HG02852 (cell line): ENCODE measurements around the gene IRX4.
"Not testable (repeated sequence)": the region's sequence is repeated elsewhere in the genome, so short reads cannot be mapped to it uniquely, and the experiment has no call there.

Experiments
- ATAC-seq: cut with Tn5 transposase; IDR thresholded peaks from one replicate; pipeline ENCODE4 v1.9.1; 2021; ENCODE audit warnings: mild to moderate bottlenecking, moderate library complexity; ENCODE audit not compliant: unreplicated experiment

IRX4 gene

GRCh38 chr5:1879292-1880263 lies 3.1 kb downstream of the IRX4 start:
- no peak for ATAC-seq

- no peak for ATAC-seq
Observed at GRCh38 chr5:1878050-1878849, 4.5 kb downstream of the IRX4 start.

- no peak for ATAC-seq
Observed at GRCh38 chr5:1877103-1878049, 5.3 kb downstream of the IRX4 start.

GRCh38 chr5:1876660-1877064 lies 6.1 kb downstream of the IRX4 start:
- ATAC-seq = no peak

- ATAC-seq = no peak
Observed at GRCh38 chr5:1875843-1876659, 6.7 kb downstream of the IRX4 start.

GRCh38 chr5:1875281-1875842 lies 7.4 kb downstream of the IRX4 start:
- no peak for ATAC-seq

GRCh38 chr5:1874771-1875220 lies 7.9 kb downstream of the IRX4 start:
- ATAC-seq = no peak

GRCh38 chr5:1874348-1874747 lies 8.4 kb downstream of the IRX4 start:
- no peak for ATAC-seq

GRCh38 chr5:1873243-1873959 lies 9.3 kb downstream of the IRX4 start:
- ATAC-seq = no peak

GRCh38 chr5:1871441-1871840 lies 11.3 kb downstream of the IRX4 start:
- ATAC-seq = no peak

GRCh38 chr5:1870435-1871272 lies 12.1 kb downstream of the IRX4 start:
- ATAC-seq = not testable (repeated sequence)

- ATAC-seq = no peak
Observed at GRCh38 chr5:1868886-1869475, 13.7 kb downstream of the IRX4 start.

- ATAC-seq = no peak
Observed at GRCh38 chr5:1867815-1868143, 14.9 kb downstream of the IRX4 start.

GRCh38 chr5:1867114-1867814 lies 15.5 kb downstream of the IRX4 start:
- no peak for ATAC-seq

- no peak for ATAC-seq
Observed at GRCh38 chr5:1865948-1866347, 16.8 kb downstream of the IRX4 start.

GRCh38 chr5:1865486-1865885 lies 17.2 kb downstream of the IRX4 start:
- ATAC-seq = no peak

GRCh38 chr5:1864896-1865440 lies 17.8 kb downstream of the IRX4 start:
- ATAC-seq = no peak
